NCI-H2227 treated with DMSO at 0.1 percent for 48 hours (cell line): ENCODE results near the gene TUFM.
"Not testable (repeated sequence)": the region's sequence is repeated elsewhere in the genome, so short reads cannot be mapped to it uniquely, and the experiment has no call there.

Source experiments
- DNase-seq: peaks from one replicate; lab custom pipeline; 2025; lab: John Stamatoyannopoulos, UW

The TUFM gene

DNA sequence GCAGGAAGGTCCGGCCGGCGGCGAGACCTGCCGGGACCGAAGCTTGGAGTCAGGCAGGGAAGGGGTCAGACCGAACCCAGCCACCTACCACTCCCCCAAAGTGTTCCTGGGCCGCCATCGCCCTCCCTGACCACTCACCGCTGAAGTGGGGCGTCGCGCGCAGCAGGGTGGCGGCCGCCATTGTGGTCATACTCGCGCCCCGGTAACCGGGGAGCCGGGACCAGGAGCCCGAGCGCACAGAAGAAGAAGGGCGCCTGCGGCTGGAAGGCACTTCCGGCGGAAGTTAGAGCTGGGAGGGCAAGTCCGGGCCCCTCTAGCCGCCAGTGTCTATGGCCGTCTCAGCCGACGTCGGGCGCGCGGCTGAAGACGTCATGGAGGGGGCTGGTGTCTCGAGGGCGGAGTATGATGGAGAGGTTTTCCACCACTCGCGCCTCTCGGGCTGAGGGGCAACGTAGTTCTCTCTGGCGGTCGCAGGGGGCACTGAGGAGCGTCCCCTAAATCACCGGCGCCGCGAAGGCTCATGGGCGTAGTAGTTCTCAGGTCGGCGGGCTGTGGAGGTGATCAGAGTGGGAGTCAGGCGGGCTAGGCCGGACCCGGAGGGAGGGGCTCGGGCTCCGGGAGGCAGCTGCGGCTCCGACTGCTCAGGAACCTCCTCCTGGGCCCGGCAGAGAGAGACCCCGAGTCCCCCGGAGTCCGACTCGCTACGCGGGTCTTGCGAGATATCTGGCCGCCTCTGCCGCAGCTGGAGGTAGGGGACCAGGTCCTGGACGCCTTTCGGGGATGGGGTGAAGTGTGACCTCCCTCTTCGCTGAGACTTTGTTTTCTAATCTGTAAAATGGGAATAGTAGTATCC lies at the start of gene TUFM:
TUFM (minus strand) TSS at position 269 of the 853 bp plus-strand sequence; CDS start at position 190, 79 bp downstream.
- peak; percentile 98 for DNase-seq

DNA sequence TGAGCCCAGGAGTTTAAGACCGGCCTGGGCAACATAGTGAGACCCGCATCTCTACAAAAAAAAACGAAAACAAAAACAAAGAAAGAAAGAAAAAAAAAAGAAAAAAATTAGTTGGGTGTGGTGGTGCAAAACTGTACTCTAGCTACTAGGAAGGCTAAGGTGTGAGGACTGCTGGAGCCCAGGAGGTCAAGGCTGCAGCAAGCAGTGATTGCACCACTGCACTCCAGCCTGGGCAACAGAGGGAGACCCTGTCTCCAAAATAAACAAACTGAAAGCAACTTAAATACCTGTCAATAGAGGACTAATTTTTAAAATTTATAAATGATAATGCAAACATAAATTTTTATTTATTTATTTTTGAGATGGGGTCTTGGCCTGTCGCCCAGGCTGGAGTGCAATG lies 49.5 kb upstream of the TUFM start:
- no peak for DNase-seq

DNA sequence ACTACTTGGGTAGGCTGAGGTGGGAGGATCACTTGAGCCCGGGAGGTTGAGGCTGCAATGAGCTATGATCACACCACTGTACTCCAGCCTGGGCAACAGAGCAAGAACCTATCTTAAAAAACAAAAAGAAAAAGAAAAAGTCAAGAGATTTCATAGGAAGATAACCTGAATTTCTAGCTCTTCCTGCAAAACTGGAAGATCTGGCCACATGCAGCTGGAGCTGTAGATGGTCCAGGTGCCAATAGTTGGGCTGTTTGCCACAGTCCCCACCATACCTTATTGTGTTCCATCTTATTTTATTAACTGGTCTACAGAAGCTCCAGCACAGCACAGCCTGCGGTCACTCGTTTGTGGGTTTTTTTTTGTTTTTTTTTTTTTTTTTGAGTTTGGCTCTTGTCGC lies 47.1 kb upstream of the TUFM start:
- DNase-seq = no peak

- DNase-seq = no peak
Observed at GRCh38 chr16:28891964-28892890, 46.1 kb upstream of the TUFM start.

- DNase-seq = not testable (repeated sequence)
Observed at GRCh38 chr16:28890355-28890754, 44.2 kb upstream of the TUFM start.

DNA sequence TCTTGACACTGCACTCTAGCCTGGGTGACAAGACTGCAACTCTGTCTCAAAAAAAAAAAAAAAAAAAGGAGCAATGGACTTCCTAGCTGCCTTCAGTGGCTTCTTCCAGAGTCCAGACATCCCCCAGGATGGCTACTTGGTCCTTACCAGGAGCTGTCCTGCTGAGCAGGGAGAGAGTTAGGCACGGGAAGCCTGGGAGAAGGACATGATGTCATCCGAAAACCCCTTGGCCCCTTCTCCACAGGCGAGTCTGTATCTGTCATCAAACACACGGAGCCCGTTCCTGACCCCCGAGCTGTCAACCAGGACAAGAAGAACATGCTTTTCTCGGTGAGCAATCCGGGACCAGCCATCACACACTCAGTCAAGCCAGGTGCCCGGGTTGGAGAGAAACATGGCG lies 40.8 kb upstream of the TUFM start:
- no peak for DNase-seq

DNA sequence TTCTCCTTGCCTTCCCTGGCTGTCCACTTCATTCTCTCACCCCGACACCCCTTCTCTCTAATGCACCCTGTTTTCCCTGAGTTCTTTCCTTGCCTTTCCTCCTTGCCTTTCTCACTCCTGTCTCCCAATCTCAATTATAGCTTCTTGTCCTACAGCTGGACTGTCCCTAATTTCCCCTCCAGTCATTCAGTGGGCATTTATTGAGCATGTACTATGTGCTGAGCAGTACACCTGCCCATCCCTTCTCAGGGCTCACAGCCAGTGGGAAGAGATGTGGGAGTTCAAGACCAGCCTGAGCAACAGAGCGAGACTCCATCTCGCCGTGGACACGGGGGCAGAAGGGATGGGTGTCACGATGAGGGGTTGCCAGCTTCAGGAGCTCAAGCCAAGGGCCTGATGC lies 37.9 kb upstream of the TUFM start:
- DNase-seq = no peak

DNA sequence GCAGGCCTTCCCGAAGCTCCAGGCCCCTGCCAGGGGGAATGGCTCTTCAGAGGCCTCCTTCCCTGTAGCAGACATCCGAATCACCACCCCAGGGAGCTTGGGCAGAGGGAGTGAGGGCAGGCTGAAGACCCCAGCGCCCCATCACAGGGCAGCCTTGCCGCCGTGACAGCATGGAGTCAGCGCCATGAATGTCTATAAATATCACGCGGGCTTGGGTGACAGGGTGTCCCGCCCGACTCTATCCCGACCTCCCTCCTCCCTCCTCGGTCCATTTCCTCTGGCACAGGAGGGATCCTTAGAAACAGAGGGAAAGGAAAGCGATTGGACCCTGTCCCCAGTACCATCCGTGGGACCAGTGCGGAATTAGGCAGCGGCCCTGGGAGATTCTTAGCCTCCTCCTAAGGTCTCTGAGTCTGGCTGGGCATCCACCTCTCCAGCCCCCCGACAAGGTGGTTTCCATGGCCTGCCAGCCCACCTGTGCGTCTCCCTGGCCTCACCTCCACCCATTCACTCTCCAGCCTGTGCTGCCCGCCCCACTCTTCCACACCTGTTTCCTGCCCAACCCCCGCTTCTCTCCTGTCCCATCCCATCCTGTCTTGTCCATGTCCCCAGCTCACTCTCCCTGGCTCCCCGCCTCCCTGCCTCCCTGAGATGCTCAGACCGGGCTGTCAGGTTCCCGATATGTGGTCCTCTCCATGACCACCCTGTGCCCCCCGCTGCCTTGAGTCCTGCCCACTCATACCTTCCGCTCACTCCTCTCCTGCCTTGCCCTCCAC lies 37.3 kb upstream of the TUFM start:
- DNase-seq = no peak

DNA sequence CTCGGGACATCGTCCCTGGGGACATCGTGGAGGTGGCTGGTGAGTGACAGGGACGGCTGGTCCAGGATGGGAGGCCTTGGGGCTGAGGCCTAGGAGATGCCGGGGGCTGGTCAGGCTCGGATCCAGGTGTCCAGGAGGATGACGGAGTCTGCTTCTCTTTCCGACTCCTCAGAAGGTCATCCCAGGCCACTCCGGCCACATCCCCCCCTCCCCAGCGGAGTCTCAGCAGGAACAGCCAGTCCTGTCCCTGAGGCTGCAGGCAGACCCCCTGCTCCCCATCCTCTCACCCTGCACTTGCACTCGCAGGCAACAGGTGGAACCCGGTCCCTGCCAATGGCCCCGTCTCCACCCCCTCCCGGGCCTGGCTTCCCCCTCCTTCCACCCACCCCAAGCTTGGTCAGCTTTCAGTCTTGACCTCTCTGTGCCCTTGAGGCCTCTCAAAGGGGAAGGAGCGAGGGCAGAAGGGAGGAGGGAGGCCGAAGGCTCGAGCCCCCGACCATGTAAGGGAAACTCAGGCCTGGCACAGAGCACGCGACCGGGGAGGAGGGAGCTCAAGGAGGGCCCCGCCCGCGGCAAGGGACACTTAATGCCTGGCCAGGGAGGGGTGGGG lies 36.5 kb upstream of the TUFM start:
- DNase-seq = no peak

DNA sequence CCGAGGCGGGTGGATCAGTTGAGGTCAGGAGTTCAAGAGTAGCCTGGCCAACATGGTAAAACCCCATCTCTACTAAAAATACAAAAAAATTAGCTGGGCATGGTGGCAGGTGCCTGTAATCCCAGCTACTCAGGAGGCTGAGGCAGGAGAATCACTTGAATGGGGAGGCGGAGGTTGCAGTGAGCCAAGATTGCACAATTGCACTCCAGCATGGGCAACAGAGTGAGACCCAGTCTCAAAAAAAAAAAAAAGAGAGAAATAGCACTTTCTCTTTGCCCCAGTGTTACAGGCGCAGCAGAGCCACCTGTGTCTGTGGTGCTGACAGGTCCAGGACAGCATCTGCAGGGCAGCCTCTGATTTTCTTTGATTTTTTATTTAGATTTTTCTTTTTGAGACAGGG lies 35.4 kb upstream of the TUFM start:
- DNase-seq = not testable (repeated sequence)

- DNase-seq = no peak
Observed at GRCh38 chr16:28880955-28881354, 34.8 kb upstream of the TUFM start.

DNA sequence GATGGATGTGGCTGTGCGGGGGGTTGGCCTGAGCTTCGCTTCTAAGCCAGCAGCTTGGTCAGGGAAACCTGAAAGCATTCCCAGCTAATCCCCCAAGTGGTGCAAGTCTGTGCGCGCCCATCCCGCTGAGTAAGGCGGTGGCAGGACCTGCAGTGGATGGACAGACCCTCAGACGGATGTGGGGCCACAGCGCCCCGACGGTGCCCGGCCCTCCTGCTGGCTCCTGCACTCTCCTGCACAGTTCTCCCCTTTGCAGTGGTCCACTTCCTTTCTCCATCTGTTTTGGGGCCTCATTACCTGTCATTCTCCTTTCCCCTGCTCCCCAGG lies 34.4 kb upstream of the TUFM start:
- no peak for DNase-seq

DNA sequence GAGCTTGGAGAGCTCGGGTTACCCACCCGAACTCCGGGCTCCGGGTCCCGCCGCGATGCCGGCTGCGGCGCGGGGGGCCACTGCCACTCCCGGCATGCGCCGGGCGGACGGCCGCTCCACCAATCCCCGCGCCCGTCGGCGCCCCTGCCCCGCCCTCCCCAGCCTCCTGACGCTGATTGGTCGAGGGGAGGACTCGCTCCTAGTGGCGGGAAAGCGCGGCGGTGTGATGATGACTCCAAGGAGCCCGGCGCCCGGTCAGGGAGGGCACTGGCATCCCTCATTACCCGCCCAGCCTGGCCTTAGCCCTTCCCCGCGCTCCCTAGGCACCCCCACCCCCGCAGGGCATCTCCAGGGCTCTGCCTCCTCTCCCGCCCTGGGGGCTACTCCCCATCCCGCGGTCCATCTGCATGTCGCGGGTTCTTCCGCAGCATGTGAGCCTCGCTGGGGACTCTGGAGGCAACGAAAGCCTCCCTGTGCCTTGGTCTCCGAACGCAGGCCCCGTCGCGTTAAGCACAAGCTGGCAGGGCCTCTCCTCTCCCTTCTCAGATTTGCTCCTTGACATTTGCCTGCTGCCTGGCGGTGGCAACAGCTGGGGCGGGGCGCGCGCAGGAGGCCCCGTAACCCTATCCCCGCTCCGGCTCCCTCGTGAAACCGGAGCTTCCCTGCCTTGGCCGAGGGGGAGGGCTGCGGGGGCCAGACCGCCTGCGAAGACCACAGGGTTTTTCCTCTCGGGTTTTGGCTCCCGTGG lies 33.9 kb upstream of the TUFM start:
- DNase-seq = peak; percentile 92

GRCh38 chr16:28879261-28879840 lies 33.2 kb upstream of the TUFM start:
- no peak for DNase-seq

- DNase-seq = no peak
Observed at GRCh38 chr16:28878083-28878926, 32.2 kb upstream of the TUFM start, which contains the start of gene ATP2A1. ATP2A1 (plus strand) TSS chr16:28878488; CDS start chr16:28878672, 184 bp downstream.

GRCh38 chr16:28877655-28878000 lies 31.5 kb upstream of the TUFM start:
- no peak for DNase-seq

- no peak for DNase-seq
Observed at GRCh38 chr16:28876973-28877654, 31.0 kb upstream of the TUFM start.

- DNase-seq = no peak
Observed at GRCh38 chr16:28876019-28876659, 30.0 kb upstream of the TUFM start.
